Liver (tissue), 9 donors: Measurements from ENCODE around the gene CEMP1. TPM values are rescaled to one million over a fixed set of nuclear protein-coding genes. Genes with fewer than 3 reads are reported as not detected.
A peak's percentile ranks its signal among the peaks of the same experiment; 100 is the strongest.
"Not testable (repeated sequence)": the region's sequence is repeated elsewhere in the genome, so short reads cannot be mapped to it uniquely, and the experiment has no call there.

Experiments used
- DNase-seq: peaks from one replicate; pipeline ENCODE4 v3.0.0-alpha.2; 2017; ENCODE audit warnings: low spot score
- H3K27ac ChIP-seq, 2 donors: one replicate each; pipeline ENCODE4 v1.7.0; 2013; ENCODE audit warnings: inconsistent platforms in 2 of 2, low read length in 2 of 2, control low read depth in 1 of 2, low read depth in 1 of 2, mild to moderate bottlenecking in 1 of 2
- H3K27me3 ChIP-seq, 4 donors: one replicate each; pipeline versions ENCODE4 v1.6.1 to v1.7.0; 2013; ENCODE audit warnings: low read length in 3 of 4, inconsistent platforms in 1 of 4, mild to moderate bottlenecking in 1 of 4, moderate library complexity in 1 of 4; ENCODE audit not compliant: control insufficient read depth in 4 of 4, insufficient read depth in 4 of 4
- H3K36me3 ChIP-seq, 4 donors: one replicate each; pipeline versions ENCODE4 v1.6.1 to v1.7.0; 2013; ENCODE audit warnings: low read length in 3 of 4, mild to moderate bottlenecking in 3 of 4, low read depth in 1 of 4, moderate library complexity in 1 of 4; ENCODE audit not compliant: control insufficient read depth in 4 of 4, insufficient read depth in 3 of 4
- H3K4me1 ChIP-seq, 4 donors: one replicate each; pipeline versions ENCODE4 v1.6.1 to v1.7.0; 2013; ENCODE audit warnings: low read length in 3 of 4, mild to moderate bottlenecking in 3 of 4, moderate library complexity in 1 of 4; ENCODE audit not compliant: control insufficient read depth in 4 of 4, insufficient read depth in 4 of 4
- H3K4me3 ChIP-seq, 3 donors: one replicate each; pipeline versions ENCODE4 v1.6.1 to v1.7.0; 2013; ENCODE audit warnings: low read length in 3 of 3, control low read depth in 1 of 3, low read depth in 1 of 3, mild to moderate bottlenecking in 1 of 3
- H3K9ac ChIP-seq, 2 donors: one replicate each; pipeline ENCODE4 v1.7.0; 2013; ENCODE audit warnings: low read length in 2 of 2, mild to moderate bottlenecking in 2 of 2, moderate library complexity in 2 of 2, control low read depth in 1 of 2, low read depth in 1 of 2
- H3K9me3 ChIP-seq, 4 donors: one replicate each; pipeline versions ENCODE4 v1.6.1 to v1.7.0; 2013; ENCODE audit warnings: low read length in 3 of 4; ENCODE audit not compliant: control insufficient read depth in 4 of 4
- RAD21 ChIP-seq, 2 donors: IDR thresholded peaks; 2 replicates each; pipeline ENCODE4 v1.6.1; 2016; ENCODE audit warnings: antibody characterized with exemption in 2 of 2, mild to moderate bottlenecking in 2 of 2
- whole genome bisulfite sequencing: extraction: QIAGEN DNeasy Blood & Tissue Kit; methylation state at CpG from one replicate; pipeline ENCODE4 v1.1.7; 2013; 5-methylcytosine and 5-hydroxymethylcytosine counted together
- polyA plus RNA-seq, 2 donors: library from polyadenylated mRNA; stranded (reverse) in 1 of 2; unstranded in 1 of 2; fragments of 200-250 nt in 1 of 2; fragments of >200 nt in 1 of 2; fragmentation: Nextera tagmentation in 1 of 2; extraction: Ambion mirVana in 1 of 2; gene quantifications; one replicate each; pipeline versions ENCODE4 v1.2.1 to v1.2.3, GENCODE V29; 2013 to 2015
- total RNA-seq, 2 donors: library from RNA; depleted of rRNA; stranded (reverse); fragments of >200 nt; gene quantifications; one replicate each; pipeline ENCODE4 v1.2.3, GENCODE V29; 2014
- TF ChIP-seq, protein P1 (sequence below): fragments of 150-350 bp; IDR thresholded peaks from 2 replicates; pipeline ENCODE4 v1.5.1; 2017; ENCODE audit warnings: improper control_type of control experiment, low read depth, low read length; ENCODE audit not compliant: missing input control
- donor health status: healthy.
- donor health status: healthy.
- donor health status: healthy.
- donor health status: healthy.
- donor health status: healthy.

CEMP1 gene
- total and polyA plus RNA-seq, 4 donors, result 0.06 to 1.6 (median 0.20) TPM

GRCh38 chr16:2575839-2576238 lies 44.6 kb upstream of the CEMP1 start:
- not testable (repeated sequence) for H3K4me1 ChIP-seq, H3K27me3 ChIP-seq, DNase-seq, H3K4me3 ChIP-seq, H3K36me3 ChIP-seq, H3K9me3 ChIP-seq, H3K27ac ChIP-seq, H3K9ac ChIP-seq
- 98% methylated on average over 16 of the region's 21 CpGs for WGBS

DNA sequence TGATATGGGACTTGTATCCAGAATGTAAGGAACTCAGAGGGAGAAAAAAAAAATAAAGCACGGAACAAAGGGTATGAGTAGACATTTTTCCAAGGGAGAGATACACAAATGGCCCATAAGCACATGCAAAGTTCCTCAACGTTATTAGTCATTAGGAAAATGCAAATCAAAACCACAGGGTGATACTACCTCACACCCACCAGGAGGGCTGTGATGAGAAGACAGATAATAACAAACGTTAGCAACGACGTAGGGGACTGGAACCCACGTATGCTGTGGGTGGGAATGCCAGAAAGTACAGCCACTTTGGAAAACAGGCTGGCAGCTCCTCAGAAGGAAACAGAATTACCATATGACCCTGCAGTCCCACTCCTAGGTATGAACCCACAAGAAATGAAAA lies 41.5 kb upstream of the CEMP1 start:
- H3K9me3 ChIP-seq, H3K27me3 ChIP-seq, DNase-seq, H3K4me1 ChIP-seq, H3K4me3 ChIP-seq, H3K36me3 ChIP-seq, H3K9ac ChIP-seq, H3K27ac ChIP-seq: not testable (repeated sequence)
- WGBS, result no CpG with 5 or more reads among the region's 6 CpGs

- H3K9ac ChIP-seq, H3K27me3 ChIP-seq, H3K27ac ChIP-seq, H3K36me3 ChIP-seq, DNase-seq, H3K4me1 ChIP-seq, H3K4me3 ChIP-seq, H3K9me3 ChIP-seq: not testable (repeated sequence)
- WGBS, result no CpG with 5 or more reads among the region's 11 CpGs
Measured at GRCh38 chr16:2568573-2568972, 37.4 kb upstream of the CEMP1 start.

DNA sequence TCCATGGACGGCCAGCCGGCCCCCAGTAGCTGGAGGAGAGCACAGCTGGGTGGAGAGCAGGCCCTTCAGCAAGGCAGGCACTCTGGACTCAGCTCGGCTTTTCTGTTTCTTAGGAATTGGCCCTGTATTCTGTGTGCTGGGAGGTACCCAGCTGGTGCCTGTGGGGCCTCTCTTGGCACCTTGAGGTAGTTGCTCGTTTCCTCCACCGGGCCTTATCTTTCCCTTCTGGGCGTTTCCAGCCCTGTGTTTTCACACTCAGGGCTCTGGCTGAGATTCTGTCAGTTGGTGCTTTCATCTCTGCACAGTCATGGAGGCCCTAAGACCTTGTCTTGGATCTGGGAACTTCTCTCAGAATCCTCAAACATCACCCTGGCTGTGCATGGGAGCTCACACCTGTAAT lies 36.3 kb upstream of the CEMP1 start:
- H3K9me3 ChIP-seq, H3K9ac ChIP-seq, H3K27ac ChIP-seq, H3K4me3 ChIP-seq, H3K4me1 ChIP-seq, H3K27me3 ChIP-seq, H3K36me3 ChIP-seq, DNase-seq: not testable (repeated sequence)
- WGBS, result no CpG with 5 or more reads among the region's 6 CpGs

DNA sequence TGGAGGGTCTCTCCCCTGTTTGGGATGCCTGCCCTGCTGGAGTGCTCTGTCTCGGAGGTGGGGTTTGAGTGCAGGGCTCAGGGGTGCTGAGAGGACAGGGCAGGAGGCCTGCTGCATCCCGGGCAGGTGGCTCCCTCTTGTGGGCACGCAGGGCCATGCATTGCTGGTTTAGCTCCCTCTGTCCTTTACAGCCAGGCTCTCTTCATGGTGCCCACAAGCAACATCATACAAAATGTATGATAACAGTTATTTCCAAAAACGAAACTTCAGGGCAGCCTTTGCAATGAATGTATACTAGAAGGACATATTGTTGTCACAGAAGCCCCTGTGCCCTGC lies 29.6 kb upstream of the CEMP1 start:
- H3K4me3 ChIP-seq, DNase-seq, H3K4me1 ChIP-seq, H3K9ac ChIP-seq, H3K9me3 ChIP-seq, H3K27me3 ChIP-seq, H3K27ac ChIP-seq, H3K36me3 ChIP-seq: not testable (repeated sequence)
- WGBS, result 3% methylated on average over 2 of the region's 4 CpGs
- TF ChIP-seq RAD21 (IDR thresholded peaks at IDR 0.05), result peak; percentile 37 to 46
- TF ChIP-seq, protein P1, sequence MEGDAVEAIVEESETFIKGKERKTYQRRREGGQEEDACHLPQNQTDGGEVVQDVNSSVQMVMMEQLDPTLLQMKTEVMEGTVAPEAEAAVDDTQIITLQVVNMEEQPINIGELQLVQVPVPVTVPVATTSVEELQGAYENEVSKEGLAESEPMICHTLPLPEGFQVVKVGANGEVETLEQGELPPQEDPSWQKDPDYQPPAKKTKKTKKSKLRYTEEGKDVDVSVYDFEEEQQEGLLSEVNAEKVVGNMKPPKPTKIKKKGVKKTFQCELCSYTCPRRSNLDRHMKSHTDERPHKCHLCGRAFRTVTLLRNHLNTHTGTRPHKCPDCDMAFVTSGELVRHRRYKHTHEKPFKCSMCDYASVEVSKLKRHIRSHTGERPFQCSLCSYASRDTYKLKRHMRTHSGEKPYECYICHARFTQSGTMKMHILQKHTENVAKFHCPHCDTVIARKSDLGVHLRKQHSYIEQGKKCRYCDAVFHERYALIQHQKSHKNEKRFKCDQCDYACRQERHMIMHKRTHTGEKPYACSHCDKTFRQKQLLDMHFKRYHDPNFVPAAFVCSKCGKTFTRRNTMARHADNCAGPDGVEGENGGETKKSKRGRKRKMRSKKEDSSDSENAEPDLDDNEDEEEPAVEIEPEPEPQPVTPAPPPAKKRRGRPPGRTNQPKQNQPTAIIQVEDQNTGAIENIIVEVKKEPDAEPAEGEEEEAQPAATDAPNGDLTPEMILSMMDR, result peak; percentile 27

DNA sequence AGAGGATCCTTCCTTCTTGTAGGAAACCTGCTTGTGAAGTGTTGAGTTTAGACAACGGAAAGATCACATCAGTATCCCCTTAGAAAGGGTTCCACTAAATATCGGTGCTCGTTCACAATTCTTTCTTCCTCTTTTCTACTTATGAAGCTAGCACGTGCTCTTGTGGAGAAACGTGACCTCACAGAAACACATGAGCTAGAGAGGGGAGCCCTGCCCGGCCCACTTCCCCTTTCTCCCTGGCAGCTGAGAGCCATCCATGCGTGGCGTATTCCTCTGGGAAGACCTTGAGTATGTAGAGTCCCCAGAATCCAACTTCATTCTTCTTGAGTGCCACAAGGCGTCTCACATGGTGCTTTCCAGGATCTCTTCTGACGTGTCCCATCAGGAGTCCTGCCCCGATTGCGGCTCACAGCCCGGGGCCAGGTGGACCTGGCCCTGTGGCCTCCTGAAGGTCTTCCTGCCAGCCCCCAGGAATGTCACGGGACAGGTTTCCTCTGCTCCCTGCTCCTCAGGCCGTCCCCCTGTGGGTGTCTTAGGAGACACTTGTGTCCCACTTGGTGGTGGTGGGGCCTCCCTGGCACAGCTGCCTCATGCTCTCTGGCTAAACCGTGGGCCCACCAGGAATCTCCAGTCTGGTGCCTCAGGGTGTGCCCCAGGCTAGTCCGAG lies 29.1 kb upstream of the CEMP1 start:
- H3K9me3 ChIP-seq, H3K27ac ChIP-seq, H3K36me3 ChIP-seq, H3K9ac ChIP-seq, DNase-seq, H3K4me3 ChIP-seq, H3K4me1 ChIP-seq, H3K27me3 ChIP-seq: not testable (repeated sequence)
- WGBS, result 76% methylated on average over 9 of the region's 17 CpGs
